RPMI7951 (cell line): ENCODE data around the gene MED14. TPM values are rescaled to one million over a fixed set of nuclear protein-coding genes. Genes with fewer than 3 reads are reported as not detected.

Experiments
- DNase-seq: peaks from one replicate; pipeline ENCODE4 v3.0.0-alpha.2; 2012; ENCODE audit warnings: low read depth
- total RNA-seq: library from RNA; depleted of rRNA; stranded (reverse); fragments of >200 nt; shearing (Covaris generic); gene quantifications from 2 replicates; pipeline ENCODE4 v1.2.3, GENCODE V29; 2014

The MED14 gene
- total RNA-seq, 1 experiment from 2014 or later: 41.7 TPM

GRCh38 chrX:40729598-40730584, 5.5 kb downstream of the MED14 start:
- no peak for DNase-seq

- DNase-seq: no peak
These were observed 7.6 kb downstream of the MED14 start for GRCh38 chrX:40727581-40728252.

- DNase-seq: no peak
These were observed 8.2 kb downstream of the MED14 start for GRCh38 chrX:40727093-40727492.

GRCh38 chrX:40722930-40723329, 12.4 kb downstream of the MED14 start:
- DNase-seq: no peak

- peak; percentile 10 for DNase-seq
These were observed 13.7 kb downstream of the MED14 start for GRCh38 chrX:40721489-40722106.

- DNase-seq: no peak
These were observed 14.6 kb downstream of the MED14 start for GRCh38 chrX:40720792-40721191.

- DNase-seq: no peak
These were observed 15.0 kb downstream of the MED14 start for GRCh38 chrX:40720339-40720738.

- no peak for DNase-seq
These were observed 15.6 kb downstream of the MED14 start for GRCh38 chrX:40719731-40720130.

- DNase-seq: peak; percentile 28
These were observed 16.1 kb downstream of the MED14 start for GRCh38 chrX:40719218-40719617.

GRCh38 chrX:40709395-40709794, 25.9 kb downstream of the MED14 start:
- no peak for DNase-seq

- DNase-seq: no peak
These were observed 29.6 kb downstream of the MED14 start for GRCh38 chrX:40705658-40706312.

GRCh38 chrX:40700640-40701342, 34.6 kb downstream of the MED14 start:
- DNase-seq: no peak

GRCh38 chrX:40698851-40699250, 36.5 kb downstream of the MED14 start:
- DNase-seq: no peak

GRCh38 chrX:40694802-40695201, 40.5 kb downstream of the MED14 start:
- DNase-seq: no peak

GRCh38 chrX:40688929-40689328, 46.4 kb downstream of the MED14 start:
- DNase-seq: no peak

GRCh38 chrX:40687169-40687568, 48.2 kb downstream of the MED14 start:
- DNase-seq: no peak

GRCh38 chrX:40685362-40685918, 49.9 kb downstream of the MED14 start:
- DNase-seq: no peak

- DNase-seq: peak; percentile 2
These were observed 51.2 kb downstream of the MED14 start for GRCh38 chrX:40684092-40684491.

GRCh38 chrX:40683245-40683644, 52.1 kb downstream of the MED14 start:
- no peak for DNase-seq

- no peak for DNase-seq
These were observed 64.2 kb downstream of the MED14 start for GRCh38 chrX:40671126-40671525.
